Measurements from ENCODE around the gene FNDC3B. TPM values are rescaled to one million over a fixed set of nuclear protein-coding genes. Genes with fewer than 3 reads are reported as not detected.

Gene FNDC3B
- total RNA-seq, 1 experiment from 2014 or later: 173 TPM

DNA sequence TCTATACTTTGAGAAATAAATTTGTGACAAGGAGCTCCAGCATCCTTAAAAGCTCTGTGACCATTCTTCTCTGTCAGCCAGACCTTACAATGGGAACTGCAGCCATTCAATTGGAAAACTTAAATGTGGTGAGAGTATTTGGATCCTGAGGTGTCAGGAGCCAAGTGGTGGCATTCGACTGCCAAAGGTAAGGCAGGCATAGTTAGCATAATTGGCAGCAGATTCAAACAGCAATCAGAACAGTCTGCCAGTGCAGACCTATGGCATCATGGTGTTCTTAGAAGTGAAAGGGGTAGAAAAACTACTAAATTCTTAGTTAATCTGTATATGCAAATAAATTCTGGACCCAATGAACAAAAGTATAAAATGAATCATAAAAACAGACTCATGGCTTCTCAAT lies 18.2 kb upstream of the FNDC3B start:
- DNase-seq (ENCODE audit: low read depth, low spot score) (no peak), ATAC-seq (no peak)
- H3K27me3 ChIP-seq (ENCODE audit: control insufficient read depth, insufficient read depth, low read length): no peaks in the 10 kb centered on the region
- in situ Hi-C loops (cut with HindIII; ENCODE audit: low pct_unique_long_range_greater_than_20kb, low sequenced_read_pairs) (no loop called here), intact Hi-C loops (cut with micrococcal nuclease; ENCODE audit: unreplicated experiment) (no loop called here)
- no TSS peak for BruUV-seq (replicated peaks)
- H3K4me1 ChIP-seq (ENCODE audit: control insufficient read depth, insufficient read depth, low read length): no peaks in the 10 kb centered on the region
- TF ChIP-seq SIN3A (IDR thresholded peaks at IDR 0.05; ENCODE audit: borderline replicate concordance, insufficient read depth, low read depth, low read length) (no peak), TCF7L2 (IDR thresholded peaks at IDR 0.05; ENCODE audit: low read depth, low read length) (no peak), POLR2AphosphoS5 (IDR thresholded peaks at IDR 0.05; ENCODE audit: low read depth, low read length) (no peak)
- TF ChIP-seq, protein P1, sequence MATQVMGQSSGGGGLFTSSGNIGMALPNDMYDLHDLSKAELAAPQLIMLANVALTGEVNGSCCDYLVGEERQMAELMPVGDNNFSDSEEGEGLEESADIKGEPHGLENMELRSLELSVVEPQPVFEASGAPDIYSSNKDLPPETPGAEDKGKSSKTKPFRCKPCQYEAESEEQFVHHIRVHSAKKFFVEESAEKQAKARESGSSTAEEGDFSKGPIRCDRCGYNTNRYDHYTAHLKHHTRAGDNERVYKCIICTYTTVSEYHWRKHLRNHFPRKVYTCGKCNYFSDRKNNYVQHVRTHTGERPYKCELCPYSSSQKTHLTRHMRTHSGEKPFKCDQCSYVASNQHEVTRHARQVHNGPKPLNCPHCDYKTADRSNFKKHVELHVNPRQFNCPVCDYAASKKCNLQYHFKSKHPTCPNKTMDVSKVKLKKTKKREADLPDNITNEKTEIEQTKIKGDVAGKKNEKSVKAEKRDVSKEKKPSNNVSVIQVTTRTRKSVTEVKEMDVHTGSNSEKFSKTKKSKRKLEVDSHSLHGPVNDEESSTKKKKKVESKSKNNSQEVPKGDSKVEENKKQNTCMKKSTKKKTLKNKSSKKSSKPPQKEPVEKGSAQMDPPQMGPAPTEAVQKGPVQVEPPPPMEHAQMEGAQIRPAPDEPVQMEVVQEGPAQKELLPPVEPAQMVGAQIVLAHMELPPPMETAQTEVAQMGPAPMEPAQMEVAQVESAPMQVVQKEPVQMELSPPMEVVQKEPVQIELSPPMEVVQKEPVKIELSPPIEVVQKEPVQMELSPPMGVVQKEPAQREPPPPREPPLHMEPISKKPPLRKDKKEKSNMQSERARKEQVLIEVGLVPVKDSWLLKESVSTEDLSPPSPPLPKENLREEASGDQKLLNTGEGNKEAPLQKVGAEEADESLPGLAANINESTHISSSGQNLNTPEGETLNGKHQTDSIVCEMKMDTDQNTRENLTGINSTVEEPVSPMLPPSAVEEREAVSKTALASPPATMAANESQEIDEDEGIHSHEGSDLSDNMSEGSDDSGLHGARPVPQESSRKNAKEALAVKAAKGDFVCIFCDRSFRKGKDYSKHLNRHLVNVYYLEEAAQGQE (IDR thresholded peaks at IDR 0.05; ENCODE audit: insufficient read depth in 1 of 2, low read depth in 2 of 2, low read length in 1 of 2): no peak
- TF ChIP-seq, protein P2, sequence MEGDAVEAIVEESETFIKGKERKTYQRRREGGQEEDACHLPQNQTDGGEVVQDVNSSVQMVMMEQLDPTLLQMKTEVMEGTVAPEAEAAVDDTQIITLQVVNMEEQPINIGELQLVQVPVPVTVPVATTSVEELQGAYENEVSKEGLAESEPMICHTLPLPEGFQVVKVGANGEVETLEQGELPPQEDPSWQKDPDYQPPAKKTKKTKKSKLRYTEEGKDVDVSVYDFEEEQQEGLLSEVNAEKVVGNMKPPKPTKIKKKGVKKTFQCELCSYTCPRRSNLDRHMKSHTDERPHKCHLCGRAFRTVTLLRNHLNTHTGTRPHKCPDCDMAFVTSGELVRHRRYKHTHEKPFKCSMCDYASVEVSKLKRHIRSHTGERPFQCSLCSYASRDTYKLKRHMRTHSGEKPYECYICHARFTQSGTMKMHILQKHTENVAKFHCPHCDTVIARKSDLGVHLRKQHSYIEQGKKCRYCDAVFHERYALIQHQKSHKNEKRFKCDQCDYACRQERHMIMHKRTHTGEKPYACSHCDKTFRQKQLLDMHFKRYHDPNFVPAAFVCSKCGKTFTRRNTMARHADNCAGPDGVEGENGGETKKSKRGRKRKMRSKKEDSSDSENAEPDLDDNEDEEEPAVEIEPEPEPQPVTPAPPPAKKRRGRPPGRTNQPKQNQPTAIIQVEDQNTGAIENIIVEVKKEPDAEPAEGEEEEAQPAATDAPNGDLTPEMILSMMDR (IDR thresholded peaks at IDR 0.05): no peak
- ChIA-PET CTCF (interaction anchor here (0.7 kb wide), 1 partner anchor 16 kb away, joined by 3 read pairs; no protein-coding TSS in a partner anchor), POLR2A (no interaction called here)
- H3K4me3 ChIP-seq (ENCODE audit: low read depth in 2 of 2, low read length in 2 of 2): no peak overlapping the region
- H3K9me3 ChIP-seq (ENCODE audit: control insufficient read depth, insufficient read depth, low read depth, low read length): no peaks in the 10 kb centered on the region
- H3K27ac ChIP-seq (ENCODE audit: low read length): no peak overlapping the region
- no peaks in the 10 kb centered on the region for H3K36me3 ChIP-seq (ENCODE audit: control insufficient read depth, insufficient read depth, low read length)

DNA sequence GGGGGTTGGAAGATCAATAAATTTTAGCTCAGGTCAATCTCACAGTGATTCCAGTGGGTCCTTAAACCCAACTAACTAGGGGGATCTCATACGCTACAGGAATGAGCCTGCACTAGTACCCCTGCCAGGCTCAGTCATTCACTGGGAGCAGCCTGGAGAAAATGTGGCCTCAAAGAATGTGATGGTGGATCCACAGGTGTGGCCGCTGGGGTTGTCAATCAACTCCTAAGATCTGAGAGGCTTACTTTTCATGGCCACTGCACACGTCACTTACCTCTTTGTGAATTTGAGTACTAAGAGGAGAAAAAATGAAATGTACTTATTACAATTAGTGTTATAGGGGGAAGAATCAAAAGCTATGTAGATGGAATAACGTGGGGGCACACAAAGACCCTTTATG lies 17.5 kb upstream of the FNDC3B start:
- TF ChIP-seq, protein P1 (IDR thresholded peaks at IDR 0.05; ENCODE audit: insufficient read depth in 1 of 2, low read depth in 2 of 2, low read length in 1 of 2): no peak
- no peak for TF ChIP-seq TCF7L2 (IDR thresholded peaks at IDR 0.05; ENCODE audit: low read depth, low read length)
- TF ChIP-seq SIN3A (IDR thresholded peaks at IDR 0.05; ENCODE audit: borderline replicate concordance, insufficient read depth, low read depth, low read length): no peak
- TF ChIP-seq, protein P2 (IDR thresholded peaks at IDR 0.05): no peak
- no peak for TF ChIP-seq POLR2AphosphoS5 (IDR thresholded peaks at IDR 0.05; ENCODE audit: low read depth, low read length)
- Histone ChIP-seq H3K9me3 (ENCODE audit: control insufficient read depth, insufficient read depth, low read depth, low read length) (no peaks in the 10 kb centered on the region), H3K4me3 (ENCODE audit: low read depth in 2 of 2, low read length in 2 of 2) (no peak overlapping the region), H3K36me3 (ENCODE audit: control insufficient read depth, insufficient read depth, low read length) (no peaks in the 10 kb centered on the region), H3K27me3 (ENCODE audit: control insufficient read depth, insufficient read depth, low read length) (no peaks in the 10 kb centered on the region), H3K27ac (ENCODE audit: low read length) (no peak overlapping the region), H3K4me1 (ENCODE audit: control insufficient read depth, insufficient read depth, low read length) (no peaks in the 10 kb centered on the region)
- ATAC-seq (no peak), DNase-seq (ENCODE audit: low read depth, low spot score) (no peak)
- ChIA-PET CTCF (no interaction called here), POLR2A (no interaction called here)
- in situ Hi-C loops (cut with HindIII; ENCODE audit: low pct_unique_long_range_greater_than_20kb, low sequenced_read_pairs): no loop called here
- intact Hi-C loops (cut with micrococcal nuclease; ENCODE audit: unreplicated experiment): no loop called here
- BruUV-seq (replicated peaks): no TSS peak
